ENCODE data around the gene RPS15A. TPM values are rescaled to one million over a fixed set of nuclear protein-coding genes. Genes with fewer than 3 reads are reported as not detected.
A peak's percentile ranks its signal among the peaks of the same experiment; 100 is the strongest.

The RPS15A gene
- total and polyA plus RNA-seq, 2 of the 8 experiments (the other 6 are each of a cell fraction or from before 2014, with no cell fraction given) = 1,784 to 5,666 TPM

DNA sequence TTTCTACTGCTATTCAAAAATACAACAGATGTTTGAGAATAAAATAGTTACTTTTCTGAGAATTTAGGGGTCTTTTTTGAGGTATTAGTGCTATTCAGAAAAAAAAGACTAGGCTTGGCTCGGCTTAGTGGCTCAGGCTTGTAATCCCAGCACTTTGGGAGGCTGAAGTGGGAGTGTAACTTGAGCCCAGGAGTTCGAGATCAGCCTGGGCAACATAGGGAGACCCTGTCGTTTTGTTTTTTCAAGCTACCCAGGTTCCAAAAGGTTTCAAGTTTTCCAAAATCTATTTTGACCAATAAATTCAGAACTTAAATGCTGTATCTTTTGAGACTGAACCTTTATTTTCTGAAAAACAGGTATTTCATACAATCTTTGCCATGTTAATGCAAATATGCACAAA lies 14.4 kb upstream of the RPS15A start:
- FAIRE-seq (no peak), DNase-seq (ENCODE audit: low read depth in 1 of 2, low spot score in 2 of 2) (no peak)
- Histone ChIP-seq H4K20me1 (replicated peaks in 1 of 2; ENCODE audit: control insufficient read depth in 1 of 2, insufficient read depth in 2 of 2, low read length in 2 of 2) (peaks cover 2 to 3% of the 10 kb centered on the region in 2 experiments), H4K5ac (ENCODE audit: insufficient read length, low read depth, low read length) (no peak overlapping the region), H3K36me3 (ENCODE audit: control insufficient read depth in 2 of 4, insufficient read depth in 4 of 4, low read length in 3 of 4) (peaks cover 7 to 24% (median 15%) of the 10 kb centered on the region in 4 experiments), H2BK120ac (replicated peaks; ENCODE audit: low read depth, low read length) (no peak overlapping the region), H2BK15ac (ENCODE audit: low read length) (no peak overlapping the region), H3K4me2 (ENCODE audit: insufficient read depth in 1 of 2, low read depth in 2 of 2, low read length in 2 of 2) (no peak overlapping the region), H3K79me2 (ENCODE audit: control insufficient read depth in 1 of 2, insufficient read depth in 2 of 2, low read length in 2 of 2) (peaks cover 16 to 19% of the 10 kb centered on the region in 2 experiments), H3K14ac (ENCODE audit: insufficient read length) (no peak overlapping the region), H3K4ac (replicated peaks; ENCODE audit: insufficient read length, low read depth, low read length) (no peak overlapping the region), H3K56ac (replicated peaks; ENCODE audit: insufficient read length, low read depth, low read length) (no peak overlapping the region), H3K4me1 (replicated peaks in 1 of 4; ENCODE audit: control insufficient read depth in 3 of 4, insufficient read depth in 4 of 4, low read length in 3 of 4) (peaks cover 4 to 11% (median 8%) of the 10 kb centered on the region in 4 experiments; a peak in 5 of 7 replicates), H2BK5ac (ENCODE audit: low read depth, low read length) (no peak overlapping the region), H2AFZ (ENCODE audit: low read length) (no peak overlapping the region), H3K18ac (ENCODE audit: extremely low read depth, low read length) (no peak overlapping the region), H3K79me1 (ENCODE audit: low read depth, low read length) (no peaks in the 10 kb centered on the region; the same call in 1 of the 2 replicates), H3K9ac (replicated peaks in 1 of 4; ENCODE audit: extremely low read depth in 1 of 4, low read depth in 3 of 4, low read length in 3 of 4) (no peak overlapping the region), H3K23me2 (ENCODE audit: low read depth, low read length) (peaks cover 3% of the 10 kb centered on the region; the same call in 1 of the 2 replicates), H4K91ac (replicated peaks; ENCODE audit: insufficient read length, low read length) (no peak overlapping the region), H3K4me3 (ENCODE audit: extremely low read depth in 1 of 4, insufficient read depth in 2 of 4, low read depth in 3 of 4, low read length in 4 of 4) (0 out of 8 replicates have a peak overlapping the region, but pooled peaks of 1 of the 4 experiments have one; percentile 2), H2BK12ac (ENCODE audit: low read depth, low read length) (no peak overlapping the region), H2AK5ac (ENCODE audit: low read depth, low read length) (no peak overlapping the region), H2BK20ac (ENCODE audit: low read length) (no peak overlapping the region), H3K27me3 (replicated peaks in 1 of 4; ENCODE audit: control insufficient read depth in 3 of 4, extremely low read depth in 1 of 4, insufficient read depth in 3 of 4, low read length in 3 of 4) (no peaks in the 10 kb centered on the region), H3K27ac (ENCODE audit: low read depth, low read length) (no peak overlapping the region), H3K23ac (ENCODE audit: insufficient read length) (no peak overlapping the region), H3K9me3 (ENCODE audit: insufficient read depth in 2 of 2, low read depth in 1 of 2, low read length in 1 of 2) (no peaks in the 10 kb centered on the region; a peak in 1 of 4 replicates), H4K8ac (ENCODE audit: extremely low read depth, insufficient read depth, low read length) (no peak overlapping the region)
- no peak for TF ChIP-seq KDM5A (IDR thresholded peaks at IDR 0.05; ENCODE audit: low read length)
- TF ChIP-seq SIX5 (IDR thresholded peaks at IDR 0.05; ENCODE audit: low read depth, low read length) = 0 out of 2 replicates have a peak, but pooled peaks have one; percentile 9
- WGBS, 2 experiments (ENCODE audit: extremely low coverage in 1 of 2, insufficient coverage in 1 of 2, insufficient read length in 1 of 2, insufficient replicate concordance in 2 of 2, low coverage in 1 of 2, low lambda C conversion rate in 2 of 2, missing lambda C conversion rate in 1 of 2) = 67% methylated on average over 3 of the region's 3 CpGs; no CpG with 5 or more reads in 1 of the 2 experiments
- CTCF ChIA-PET (ENCODE audit: partially characterized antibody) = interaction anchor here (1.0 kb wide), 1 partner anchor 16 kb away, joined by 3 read pairs; no protein-coding TSS in a partner anchor
- POLR2A ChIA-PET (ENCODE audit: partially characterized antibody) = interaction anchor here (1.8 to 14.8 kb wide), 3 partner anchors 14 to 23 kb away, joined by 4 to 503 read pairs (median 7); partner anchors contain the start of gene RPS15A
